GM12878 (cell line): Measurements from ENCODE around the gene SFXN2. TPM values are rescaled to one million over a fixed set of nuclear protein-coding genes. Genes with fewer than 3 reads are reported as not detected.

Source experiments
- CBX5 ChIP-seq: sonication (generic); IDR thresholded peaks from 2 replicates; pipeline ENCODE4 v1.6.1; 2016; ENCODE audit warnings: low read depth, moderate library complexity, mild to moderate bottlenecking, inconsistent platforms
- DPF2 ChIP-seq: fragments of 450-650 bp; IDR thresholded peaks from 2 replicates; pipeline ENCODE4 v1.6.1; 2017; ENCODE audit warnings: mild to moderate bottlenecking
- FOS ChIP-seq: IDR thresholded peaks from 3 replicates; pipeline ENCODE4 v1.6.1; 2011; ENCODE audit warnings: borderline replicate concordance; ENCODE audit not compliant: insufficient read length; ENCODE audit errors: extremely low read depth
- IKZF1 ChIP-seq: fragments of 450-650 bp; conservative IDR thresholded peaks from 2 replicates; pipeline ENCODE4 v1.6.1; 2017; ENCODE audit warnings: antibody characterized with exemption, mild to moderate bottlenecking
- KAT2A ChIP-seq: conservative IDR thresholded peaks from 2 replicates; pipeline ENCODE4 v1.6.1; 2011; ENCODE audit warnings: low read depth, low read length; ENCODE audit not compliant: control insufficient read depth
- LARP7 ChIP-seq: fragments of 450-650 bp; IDR thresholded peaks from 2 replicates; pipeline ENCODE4 v1.6.1; 2017; ENCODE audit warnings: mild to moderate bottlenecking
- MYC ChIP-seq: IDR thresholded peaks from 2 replicates; pipeline ENCODE4 v1.6.1; 2011; ENCODE audit warnings: mild to moderate bottlenecking, low read length, moderate library complexity, inconsistent platforms; ENCODE audit not compliant: insufficient read depth, insufficient replicate concordance, insufficient read length, severe bottlenecking
- NFYB ChIP-seq: IDR thresholded peaks from 2 replicates; pipeline ENCODE4 v1.6.1; 2011; ENCODE audit warnings: low read depth, mild to moderate bottlenecking, low read length, improper control_type of control experiment, moderate library complexity; ENCODE audit not compliant: insufficient read depth
- NR2C1 ChIP-seq: fragments of 450-650 bp; IDR thresholded peaks from 2 replicates; pipeline ENCODE4 v1.6.1; 2017; ENCODE audit warnings: antibody characterized with exemption, mild to moderate bottlenecking, moderate library complexity
- SKIL ChIP-seq: fragments of 450-650 bp; IDR thresholded peaks from 2 replicates; pipeline ENCODE4 v1.6.1; 2017; ENCODE audit warnings: mild to moderate bottlenecking, low read depth, inconsistent platforms; ENCODE audit not compliant: poor library complexity, severe bottlenecking
- TCF3 ChIP-seq: IDR thresholded peaks from 2 replicates; pipeline ENCODE4 v1.6.1; 2012; ENCODE audit warnings: low read depth, mild to moderate bottlenecking, low read length, borderline replicate concordance; ENCODE audit not compliant: insufficient read depth
- ZBTB40 ChIP-seq: fragments of 450-650 bp; IDR thresholded peaks from 2 replicates; pipeline ENCODE4 v1.6.1; 2016; ENCODE audit warnings: mild to moderate bottlenecking, moderate library complexity, borderline replicate concordance
- ZNF274 ChIP-seq: IDR thresholded peaks from one replicate; pipeline ENCODE4 v1.8.0; 2011; ENCODE audit not compliant: insufficient read length, insufficient read depth
- ZNF687 ChIP-seq: fragments of 450-650 bp; IDR thresholded peaks from 2 replicates; pipeline ENCODE4 v1.6.1; 2017; ENCODE audit warnings: mild to moderate bottlenecking, moderate library complexity
- ZSCAN29 ChIP-seq: fragments of 450-650 bp; IDR thresholded peaks from 2 replicates; pipeline ENCODE4 v1.6.1; 2017; ENCODE audit warnings: mild to moderate bottlenecking, moderate library complexity
- polyA plus RNA-seq, 11 experiments: library from polyadenylated mRNA; depleted of rRNA in 4 of 11; unstranded in 6 of 11; stranded (reverse) in 5 of 11; fragments of >200 nt; fragmentation: Nextera tagmentation in 4 of 11; fragmentation: Illumina TruSeq in 1 of 11; extraction: Ambion mirVana in 4 of 11; extraction: Trizol in 1 of 11; gene quantifications; 1 replicate in 1 of 11; 2 replicates in 10 of 11; pipeline versions ENCODE4 v1.2.1 to v1.2.3, GENCODE V29; 2011 to 2016; ENCODE audit warnings: inconsistent platforms in 2 of 11, missing spikeins in 2 of 11, low read depth in 1 of 11
- total RNA-seq, 4 experiments: library from RNA; depleted of rRNA in 3 of 4; stranded (reverse); fragments of >200 nt in 3 of 4; fragmentation: Illumina TruSeq in 1 of 4; extraction: Trizol in 1 of 4; gene quantifications; 2 replicates each; pipeline versions ENCODE4 v1.2.1 to v1.2.3, GENCODE V29; 2013 to 2021
- TF ChIP-seq, protein P1 (sequence below), 3 experiments: IDR thresholded peaks in 2 of 3; conservative IDR thresholded peaks in 1 of 3; 2 replicates each; pipeline ENCODE4 v1.5.1; 2011; ENCODE audit warnings: low read depth in 3 of 3, low read length in 3 of 3, mild to moderate bottlenecking in 3 of 3, control low read depth in 2 of 3, moderate library complexity in 2 of 3, inconsistent platforms in 1 of 3, mixed read lengths in 1 of 3; ENCODE audit not compliant: control insufficient read depth in 2 of 3, insufficient read depth in 1 of 3; ENCODE audit errors: extremely low read depth in 1 of 3

Gene SFXN2
- total and polyA plus RNA-seq, 10 of the 15 experiments (the other 5 are each of a cell fraction or from before 2014, with no cell fraction given), result 8.8 to 22.5 (median 18.5) TPM

- TF ChIP-seq ZBTB40 (no peak), TCF3 (no peak), MYC (no peak), NR2C1 (no peak), IKZF1 (peak; percentile 74), ZNF687 (no peak), SKIL (no peak), CBX5 (no peak), ZSCAN29 (no peak), ZNF274 (no peak), NFYB (peak; percentile 78; the same call in 1 of the 2 replicates), LARP7 (peak; percentile 62; the same call in 1 of the 2 replicates), DPF2 (peak; percentile 58), KAT2A (no peak), FOS (no peak)
- TF ChIP-seq, protein P1, sequence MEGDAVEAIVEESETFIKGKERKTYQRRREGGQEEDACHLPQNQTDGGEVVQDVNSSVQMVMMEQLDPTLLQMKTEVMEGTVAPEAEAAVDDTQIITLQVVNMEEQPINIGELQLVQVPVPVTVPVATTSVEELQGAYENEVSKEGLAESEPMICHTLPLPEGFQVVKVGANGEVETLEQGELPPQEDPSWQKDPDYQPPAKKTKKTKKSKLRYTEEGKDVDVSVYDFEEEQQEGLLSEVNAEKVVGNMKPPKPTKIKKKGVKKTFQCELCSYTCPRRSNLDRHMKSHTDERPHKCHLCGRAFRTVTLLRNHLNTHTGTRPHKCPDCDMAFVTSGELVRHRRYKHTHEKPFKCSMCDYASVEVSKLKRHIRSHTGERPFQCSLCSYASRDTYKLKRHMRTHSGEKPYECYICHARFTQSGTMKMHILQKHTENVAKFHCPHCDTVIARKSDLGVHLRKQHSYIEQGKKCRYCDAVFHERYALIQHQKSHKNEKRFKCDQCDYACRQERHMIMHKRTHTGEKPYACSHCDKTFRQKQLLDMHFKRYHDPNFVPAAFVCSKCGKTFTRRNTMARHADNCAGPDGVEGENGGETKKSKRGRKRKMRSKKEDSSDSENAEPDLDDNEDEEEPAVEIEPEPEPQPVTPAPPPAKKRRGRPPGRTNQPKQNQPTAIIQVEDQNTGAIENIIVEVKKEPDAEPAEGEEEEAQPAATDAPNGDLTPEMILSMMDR (IDR thresholded peaks at IDR 0.05 in 2 of 3, conservative IDR thresholded peaks at IDR 0.05 in 1 of 3; ENCODE audit: control insufficient read depth in 2 of 3, extremely low read depth in 1 of 3, insufficient read depth in 1 of 3, low read depth in 3 of 3, low read length in 3 of 3), result peak in 1 of 3 experiments; percentile 65; a peak in 2 of 6 replicates
Measured at GRCh38 chr10:102713814-102714620, 419 bp upstream of the SFXN2 start, which contains the start of gene ARL3 (continued).
